GM19193 (cell line): ENCODE measurements around the gene LDLRAP1.

Experiments
- POLR2A ChIP-seq: IDR thresholded peaks from 4 replicates; pipeline ENCODE4 v1.6.1; 2011; ENCODE audit not compliant: insufficient read depth, insufficient read length; ENCODE audit errors: extremely low read depth

LDLRAP1 gene

GRCh38 chr1:25616987-25617624 is 73.7 kb downstream of the LDLRAP1 start:
- no peak for TF ChIP-seq POLR2A

DNA sequence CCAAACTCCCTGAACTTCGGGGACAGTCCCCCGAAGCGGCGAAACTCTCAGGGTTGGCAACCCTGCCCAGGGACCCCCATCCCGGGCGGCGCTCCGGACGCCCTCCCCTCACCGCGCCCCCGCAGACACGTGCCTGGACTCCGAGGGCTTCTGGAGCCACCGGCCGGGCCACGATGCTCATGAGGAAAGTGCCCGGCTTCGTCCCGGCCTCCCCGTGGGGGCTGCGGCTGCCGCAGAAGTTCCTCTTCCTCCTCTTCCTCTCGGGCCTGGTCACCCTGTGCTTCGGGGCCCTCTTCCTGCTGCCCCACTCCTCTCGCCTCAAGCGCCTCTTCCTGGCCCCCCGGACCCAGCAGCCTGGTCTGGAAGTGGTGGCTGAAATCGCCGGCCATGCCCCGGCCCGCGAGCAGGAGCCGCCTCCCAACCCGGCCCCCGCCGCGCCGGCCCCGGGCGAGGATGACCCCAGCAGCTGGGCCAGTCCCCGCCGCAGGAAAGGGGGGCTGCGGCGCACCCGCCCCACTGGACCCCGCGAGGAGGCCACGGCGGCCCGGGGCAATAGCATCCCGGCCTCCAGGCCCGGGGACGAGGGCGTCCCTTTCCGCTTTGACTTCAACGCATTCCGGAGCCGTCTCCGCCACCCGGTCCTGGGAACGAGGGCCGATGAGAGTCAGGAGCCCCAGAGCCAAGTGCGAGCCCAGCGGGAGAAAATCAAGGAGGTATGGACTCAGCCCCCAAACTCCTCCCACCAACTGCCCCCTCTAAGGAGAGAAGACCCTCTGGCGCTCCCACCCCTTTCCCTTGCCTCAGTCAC is 74.4 kb downstream of the LDLRAP1 start:
- no peak for TF ChIP-seq POLR2A

DNA sequence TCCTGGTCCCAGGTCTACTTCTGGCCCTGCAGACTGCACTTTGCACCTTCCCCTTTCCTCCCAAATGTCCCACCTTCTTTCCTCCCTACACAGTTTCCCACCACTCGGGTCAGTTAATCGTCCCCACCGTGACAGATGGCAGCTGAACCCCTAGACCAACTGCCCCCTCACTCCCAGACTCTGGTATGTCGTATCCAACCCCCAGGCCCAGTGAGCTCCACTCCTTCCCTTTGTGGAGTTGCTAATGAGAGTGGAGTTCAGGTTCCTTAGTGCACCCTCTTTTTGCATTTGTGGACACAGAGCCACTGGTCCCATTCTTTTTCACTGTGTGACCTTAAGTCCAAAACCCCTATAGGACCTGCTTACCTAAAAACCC is 75.0 kb downstream of the LDLRAP1 start:
- TF ChIP-seq POLR2A: no peak
